HG03066 (cell line): Measurements from ENCODE around the gene PICK1.

Experiments used
- ATAC-seq: cut with Tn5 transposase; IDR thresholded peaks from one replicate; pipeline ENCODE4 v1.9.1; 2021; ENCODE audit warnings: low read depth; ENCODE audit not compliant: unreplicated experiment

Gene PICK1

GRCh38 chr22:38086001-38086845 is 29.0 kb downstream of the PICK1 start:
- ATAC-seq, result no peak

- ATAC-seq, result no peak
Observed at GRCh38 chr22:38086942-38087341, 29.7 kb downstream of the PICK1 start.

GRCh38 chr22:38087855-38088254 is 30.7 kb downstream of the PICK1 start:
- ATAC-seq, result no peak

- ATAC-seq, result no peak
Observed at GRCh38 chr22:38088629-38089473, 31.6 kb downstream of the PICK1 start.

GRCh38 chr22:38089474-38089851 is 32.3 kb downstream of the PICK1 start:
- no peak for ATAC-seq

- ATAC-seq, result no peak
Observed at GRCh38 chr22:38097058-38097457, 39.9 kb downstream of the PICK1 start.

- ATAC-seq, result no peak
Observed at GRCh38 chr22:38097557-38098409, 40.6 kb downstream of the PICK1 start.

GRCh38 chr22:38098410-38099249 is 41.4 kb downstream of the PICK1 start:
- ATAC-seq, result no peak

GRCh38 chr22:38103641-38104040 is 46.4 kb downstream of the PICK1 start:
- ATAC-seq, result no peak

GRCh38 chr22:38104084-38104483 is 46.9 kb downstream of the PICK1 start:
- ATAC-seq, result no peak

- ATAC-seq, result no peak
Observed at GRCh38 chr22:38106814-38107578, 49.8 kb downstream of the PICK1 start.

GRCh38 chr22:38107692-38108515 is 50.7 kb downstream of the PICK1 start:
- no peak for ATAC-seq

GRCh38 chr22:38108561-38109319 is 51.5 kb downstream of the PICK1 start:
- no peak for ATAC-seq

- ATAC-seq, result no peak
Observed at GRCh38 chr22:38109371-38110001, 52.3 kb downstream of the PICK1 start.

- no peak for ATAC-seq
Observed at GRCh38 chr22:38110008-38110862, 53.0 kb downstream of the PICK1 start, which contains the start of gene BAIAP2L2. Gene BAIAP2L2 (minus strand): TSS chr22:38110684. CDS start chr22:38110525, 159 bp downstream.
